Tibial artery (tissue), 4 donors: ENCODE results near the gene KCTD16.

Experiments used
- DNase-seq, 2 donors: peaks; one replicate each; pipeline ENCODE4 v3.0.0-alpha.2; 2019
- H3K27ac ChIP-seq, 2 donors: fragments of 200-600 bp; sonication (generic) in 1 of 2; 1 replicate in 1 of 2; 2 replicates in 1 of 2; pipeline ENCODE4 v1.5.1; 2018 to 2019; ENCODE audit warnings: mild to moderate bottlenecking in 1 of 2
- H3K27me3 ChIP-seq, 2 donors: fragments of 200-600 bp; sonication (generic) in 1 of 2; one replicate each; pipeline versions ENCODE4 v1.5.1 to v1.6.0; 2016 to 2019
- H3K36me3 ChIP-seq, 3 donors: fragments of 200-600 bp; sonication (generic) in 2 of 3; one replicate each; pipeline ENCODE4 v1.5.1; 2016 to 2019; ENCODE audit warnings: mild to moderate bottlenecking in 2 of 3
- H3K4me1 ChIP-seq, 4 donors: fragments of 200-600 bp; sonication (generic) in 2 of 4; 1 replicate in 3 of 4; 2 replicates in 1 of 4; pipeline ENCODE4 v1.5.1; 2016 to 2019
- H3K4me3 ChIP-seq, 2 donors: fragments of 200-600 bp; sonication (generic) in 1 of 2; 1 replicate in 1 of 2; 2 replicates in 1 of 2; pipeline ENCODE4 v1.5.1; 2018 to 2019; ENCODE audit warnings: mild to moderate bottlenecking in 2 of 2
- H3K9me3 ChIP-seq, 3 donors: fragments of 200-600 bp; sonication (generic) in 1 of 3; one replicate each; pipeline ENCODE4 v1.5.1; 2016 to 2019
- CTCF ChIP-seq, 2 experiments: fragments of 200-600 bp in 1 of 2; fragments of 450-650 bp in 1 of 2; IDR thresholded peaks; one replicate each; pipeline ENCODE4 v1.5.1; 2017 to 2019; ENCODE audit warnings: antibody characterized with exemption in 2 of 2, mild to moderate bottlenecking in 1 of 2, moderate library complexity in 1 of 2
- intact Hi-C: fragments of 100-400 bp; cut with DNase I; formaldehyde crosslinking; loops from one replicate; pipeline ENCODE4 v1.15.0; 2023; ENCODE audit warnings: low total_unique reads

KCTD16 gene

DNA sequence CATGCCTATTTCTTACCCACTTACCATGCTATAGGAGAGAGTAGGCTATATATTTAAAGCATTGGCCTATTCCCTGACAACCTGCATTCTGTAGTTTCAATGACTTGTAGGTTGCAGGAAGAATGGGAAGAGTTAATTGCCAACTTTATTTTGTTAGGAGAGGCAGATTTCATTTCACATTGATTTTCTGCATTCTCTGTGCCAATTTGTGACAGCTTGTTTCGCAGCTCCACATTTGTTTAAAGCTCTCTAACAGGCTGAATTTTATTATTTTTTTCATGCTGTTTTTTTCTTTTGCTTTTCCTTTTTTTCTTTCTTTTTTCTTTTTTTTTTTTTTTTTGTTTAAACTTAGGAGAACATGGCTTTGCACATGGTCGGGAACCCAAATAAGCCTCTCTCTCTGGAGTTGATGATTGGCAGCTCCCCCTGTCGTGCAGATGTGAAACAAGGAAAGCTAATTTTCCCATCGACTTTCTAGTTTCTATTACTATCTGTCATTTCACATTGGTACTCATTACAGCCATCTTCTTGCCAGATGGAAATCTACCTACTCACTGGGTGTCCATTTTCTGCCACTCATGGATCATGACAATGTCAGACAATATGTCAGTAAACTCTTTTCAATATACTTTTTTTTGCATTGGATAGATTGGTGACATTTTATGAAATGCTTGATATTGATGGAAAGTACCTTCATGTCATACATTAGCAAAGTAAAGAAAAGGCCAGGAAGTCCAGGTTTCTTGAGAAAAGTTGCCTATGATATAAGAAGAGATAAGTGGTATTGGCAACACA, 223.2 kb downstream of the KCTD16 start:
- TF ChIP-seq CTCF (IDR thresholded peaks at IDR 0.05), result no peak
- H3K4me1 ChIP-seq, result no peaks in the 10 kb centered on the region
- no peak for DNase-seq
- H3K36me3 ChIP-seq, result no peaks in the 10 kb centered on the region
- H3K9me3 ChIP-seq, result no peaks in the 10 kb centered on the region
- H3K4me3 ChIP-seq, result no peak overlapping the region
- H3K27ac ChIP-seq, result no peak overlapping the region
- intact Hi-C loops, result no loop called here
- H3K27me3 ChIP-seq, result no peaks in the 10 kb centered on the region

GRCh38 chr5:144395704-144396103, 225.0 kb downstream of the KCTD16 start:
- DNase-seq, result no peak
- Histone ChIP-seq H3K4me1 (no peaks in the 10 kb centered on the region), H3K9me3 (no peaks in the 10 kb centered on the region), H3K4me3 (no peak overlapping the region), H3K27ac (no peak overlapping the region), H3K36me3 (no peaks in the 10 kb centered on the region), H3K27me3 (no peaks in the 10 kb centered on the region)
- intact Hi-C loops, result no loop called here
- no peak for TF ChIP-seq CTCF (IDR thresholded peaks at IDR 0.05)

GRCh38 chr5:144403058-144403457, 232.4 kb downstream of the KCTD16 start:
- Histone ChIP-seq H3K4me1 (peaks cover 0 to 5% (median 0%) of the 10 kb centered on the region in 4 donors), H3K9me3 (no peaks in the 10 kb centered on the region), H3K27me3 (no peaks in the 10 kb centered on the region), H3K27ac (no peak overlapping the region), H3K36me3 (no peaks in the 10 kb centered on the region), H3K4me3 (no peak overlapping the region)
- intact Hi-C loops, result no loop called here
- no peak for DNase-seq
- no peak for TF ChIP-seq CTCF (IDR thresholded peaks at IDR 0.05)

GRCh38 chr5:144403817-144404420, 233.2 kb downstream of the KCTD16 start:
- Histone ChIP-seq H3K27ac (no peak overlapping the region), H3K4me1 (peaks cover 0 to 5% (median 0%) of the 10 kb centered on the region in 4 donors), H3K27me3 (no peaks in the 10 kb centered on the region), H3K4me3 (no peak overlapping the region), H3K9me3 (no peaks in the 10 kb centered on the region), H3K36me3 (no peaks in the 10 kb centered on the region)
- TF ChIP-seq CTCF (IDR thresholded peaks at IDR 0.05), result no peak
- intact Hi-C loops, result no loop called here
- DNase-seq, result no peak

- Histone ChIP-seq H3K36me3 (no peaks in the 10 kb centered on the region), H3K27me3 (no peaks in the 10 kb centered on the region), H3K9me3 (no peaks in the 10 kb centered on the region), H3K4me1 (peaks cover 0 to 5% (median 0%) of the 10 kb centered on the region in 4 donors), H3K4me3 (no peak overlapping the region), H3K27ac (no peak overlapping the region)
- no peak for DNase-seq
- intact Hi-C loops, result no loop called here
- no peak for TF ChIP-seq CTCF (IDR thresholded peaks at IDR 0.05)
Observed at GRCh38 chr5:144404672-144405071, 234.0 kb downstream of the KCTD16 start.
